Fibroblast of mammary gland (primary cell): ENCODE results near the gene CEBPE.

ENCODE experiments used
- DNase-seq: peaks from one replicate; pipeline ENCODE4 v3.0.0-alpha.2; 2010; ENCODE audit warnings: low read depth
- H3K4me3 ChIP-seq: 2 replicates; pipeline ENCODE4 v1.5.1; 2011; ENCODE audit warnings: low read depth, mild to moderate bottlenecking, low read length, moderate library complexity; ENCODE audit not compliant: control insufficient read depth
- CTCF ChIP-seq: conservative IDR thresholded peaks from 2 replicates; pipeline ENCODE4 v1.5.1; 2011; ENCODE audit warnings: low read depth, low read length, inconsistent platforms; ENCODE audit not compliant: control insufficient read depth, insufficient read depth

Gene CEBPE

GRCh38 chr14:23085458-23085857 lies 33.6 kb downstream of the CEBPE start:
- DNase-seq: peak; percentile 68
- no peak for TF ChIP-seq CTCF
- H3K4me3 ChIP-seq: no peak overlapping the region

- DNase-seq: no peak
- no peak for TF ChIP-seq CTCF
- no peak overlapping the region for H3K4me3 ChIP-seq
Observed at GRCh38 chr14:23080474-23080873, 38.6 kb downstream of the CEBPE start.

- no peak for TF ChIP-seq CTCF
- no peak overlapping the region for H3K4me3 ChIP-seq
- DNase-seq: peak; percentile 68
Observed at GRCh38 chr14:23079716-23080115, 39.3 kb downstream of the CEBPE start.

GRCh38 chr14:23078692-23079116 lies 40.4 kb downstream of the CEBPE start:
- TF ChIP-seq CTCF: no peak
- no peak overlapping the region for H3K4me3 ChIP-seq
- peak; percentile 99 for DNase-seq

GRCh38 chr14:23077962-23078361 lies 41.1 kb downstream of the CEBPE start:
- no peak overlapping the region for H3K4me3 ChIP-seq
- DNase-seq: peak; percentile 45
- no peak for TF ChIP-seq CTCF

- DNase-seq: peak; percentile 58
- TF ChIP-seq CTCF: peak; percentile 74
- H3K4me3 ChIP-seq: no peak overlapping the region
Observed at GRCh38 chr14:23076785-23077408, 42.2 kb downstream of the CEBPE start.

- DNase-seq: no peak
- TF ChIP-seq CTCF: no peak
- H3K4me3 ChIP-seq: no peak overlapping the region
Observed at GRCh38 chr14:23074906-23075305, 44.1 kb downstream of the CEBPE start.
